B cell (primary cell): Measurements from ENCODE around the gene PPP1R3C. TPM values are rescaled to one million over a fixed set of nuclear protein-coding genes. Genes with fewer than 3 reads are reported as not detected.

Source experiments
- ATAC-seq: fragments of 200-7000 bp; cut with Tn5 transposase; one replicate; pipeline ENCODE4 v1.10.0; 2021; ENCODE audit warnings: low read depth, mild to moderate bottlenecking, moderate number of reproducible peaks, moderate library complexity
- CTCF ChIA-PET: fragments of 350-600 bp; sonication (Branson Sonifier 250); formaldehyde crosslinking; loops from one replicate; lab custom pipeline; 2021; ENCODE audit warnings: antibody characterized with exemption, inconsistent platforms; lab: Charles Lee
- POLR2A ChIA-PET: fragments of 350-600 bp; sonication (Branson Sonifier 250); formaldehyde crosslinking; loops from one replicate; lab custom pipeline; 2021; ENCODE audit warnings: antibody characterized with exemption; lab: Charles Lee
- DNase-seq: peaks from one replicate; pipeline ENCODE4 v3.0.0; 2013
- H2AFZ ChIP-seq: 2 replicates; pipeline ENCODE4 v1.6.1; 2012; ENCODE audit warnings: mild to moderate bottlenecking, low read depth, low read length; ENCODE audit not compliant: insufficient read depth, poor library complexity, severe bottlenecking
- H3K27ac ChIP-seq, 2 donors: 1 replicate in 1 of 2; 2 replicates in 1 of 2; pipeline ENCODE4 v1.5.1; 2012 to 2013; ENCODE audit warnings: low read length in 2 of 2, mild to moderate bottlenecking in 2 of 2, moderate library complexity in 1 of 2
- H3K27me3 ChIP-seq, 4 experiments: fragments of 200-600 bp in 1 of 4; sonication (generic) in 1 of 4; replicated peaks in 1 of 4; 1 replicate in 2 of 4; 2 replicates in 2 of 4; pipeline versions ENCODE4 v1.6.1 to v1.7.0; 2013 to 2016; ENCODE audit warnings: low read length in 3 of 4, mild to moderate bottlenecking in 2 of 4, mixed read lengths in 1 of 4, moderate library complexity in 1 of 4; ENCODE audit not compliant: insufficient read depth in 4 of 4, control insufficient read depth in 3 of 4; ENCODE audit errors: control extremely low read depth in 1 of 4
- H3K36me3 ChIP-seq, 2 experiments: replicated peaks in 1 of 2; 1 replicate in 1 of 2; 2 replicates in 1 of 2; pipeline versions ENCODE4 v1.6.1 to v1.7.1; 2013; ENCODE audit warnings: low read length in 1 of 2; ENCODE audit not compliant: insufficient read depth in 2 of 2, control insufficient read depth in 1 of 2; ENCODE audit errors: control extremely low read depth in 1 of 2, extremely low read depth in 1 of 2
- H3K4me1 ChIP-seq, 2 donors: fragments of 200-600 bp in 1 of 2; sonication (generic) in 1 of 2; 1 replicate in 1 of 2; 2 replicates in 1 of 2; pipeline versions ENCODE4 v1.5.1 to v1.6.1; 2013 to 2017; ENCODE audit warnings: low read length in 2 of 2; ENCODE audit not compliant: control insufficient read depth in 2 of 2, insufficient read depth in 2 of 2
- H3K4me2 ChIP-seq: replicated peaks from 2 replicates; pipeline ENCODE3; 2012; ENCODE audit warnings: mild to moderate bottlenecking, low read depth, low read length; ENCODE audit not compliant: poor library complexity, severe bottlenecking
- H3K4me3 ChIP-seq, 5 experiments: fragments of 200-600 bp in 1 of 5; sonication (generic) in 1 of 5; 1 replicate in 3 of 5; 2 replicates in 2 of 5; pipeline versions ENCODE4 v1.5.1 to v1.7.0; 2011 to 2016; ENCODE audit warnings: low read length in 4 of 5, mild to moderate bottlenecking in 4 of 5, low read depth in 2 of 5, control low read depth in 1 of 5, moderate library complexity in 1 of 5; ENCODE audit not compliant: insufficient read depth in 1 of 5; ENCODE audit errors: control extremely low read depth in 1 of 5, extremely low read depth in 1 of 5
- H3K79me2 ChIP-seq: fragments of 200-600 bp; sonication (generic); one replicate; pipeline ENCODE4 v1.6.0; 2016; ENCODE audit warnings: low read length; ENCODE audit not compliant: control insufficient read depth, insufficient read depth
- H3K9ac ChIP-seq: fragments of 200-600 bp; sonication (generic); 2 replicates; pipeline ENCODE4 v1.6.1; 2017; ENCODE audit warnings: mild to moderate bottlenecking, low read length, moderate library complexity
- H3K9me3 ChIP-seq, 3 donors: one replicate each; pipeline versions ENCODE4 v1.6.1 to v1.7.1; 2013; ENCODE audit warnings: low read length in 2 of 3; ENCODE audit not compliant: control insufficient read depth in 2 of 3, insufficient read depth in 1 of 3; ENCODE audit errors: control extremely low read depth in 1 of 3
- H4K20me1 ChIP-seq: 2 replicates; pipeline ENCODE4 v1.6.0; 2012; ENCODE audit warnings: mild to moderate bottlenecking, low read length; ENCODE audit not compliant: insufficient read depth, control insufficient read depth, poor library complexity, severe bottlenecking
- H3K27ac Mint-ChIP-seq: one replicate; pipeline ENCODE4 v1.8.0; 2021; ENCODE audit warnings: mixed read lengths
- H3K27me3 Mint-ChIP-seq: one replicate; pipeline ENCODE4 v1.8.0; 2021; ENCODE audit warnings: mixed read lengths
- H3K4me1 Mint-ChIP-seq: one replicate; pipeline ENCODE4 v1.8.0; 2021; ENCODE audit warnings: mixed read lengths
- H3K4me3 Mint-ChIP-seq: one replicate; pipeline ENCODE4 v1.8.0; 2021; ENCODE audit warnings: mixed read lengths
- H3K9me3 Mint-ChIP-seq: one replicate; pipeline ENCODE4 v1.8.0; 2022; ENCODE audit warnings: mixed read lengths; ENCODE audit not compliant: insufficient read depth
- EZH2 ChIP-seq: IDR thresholded peaks from 2 replicates; pipeline ENCODE4 v1.6.1; 2012; ENCODE audit warnings: borderline replicate concordance, low read depth, mild to moderate bottlenecking, moderate library complexity, low read length; ENCODE audit not compliant: insufficient read depth, poor library complexity, severe bottlenecking
- WGBS: methylation state at CpG from one replicate; pipeline ENCODE4 v1.1.5; 2013; ENCODE audit warnings: missing lambda C conversion rate; ENCODE audit not compliant: insufficient coverage; 5-methylcytosine and 5-hydroxymethylcytosine counted together
- intact Hi-C: fragments of 100-400 bp; cut with micrococcal nuclease; formaldehyde crosslinking; loops from one replicate; pipeline ENCODE4 v1.10.0; 2022
- polyA plus RNA-seq: library from polyadenylated mRNA; depleted of rRNA; stranded (reverse); fragments of >200 nt; gene quantifications from 2 replicates; pipeline ENCODE4 v1.2.3, GENCODE V29; 2012
- total RNA-seq, 2 donors: library from RNA; stranded (reverse); fragments of 120-200 nt in 1 of 2; gene quantifications; 1 replicate in 1 of 2; 2 replicates in 1 of 2; pipeline versions ENCODE4 v1.2.3 to v1.2.4, GENCODE V29; 2013 to 2022
- TF ChIP-seq, protein P1 (sequence below): fragments of 200-600 bp; IDR thresholded peaks from one replicate; pipeline ENCODE4 v1.8.0; 2022; ENCODE audit warnings: antibody characterized with exemption, mild to moderate bottlenecking

PPP1R3C gene
- total and polyA plus RNA-seq, 2 donors (not counting 1 experiment from before 2014, with no cell fraction given): not detected

DNA sequence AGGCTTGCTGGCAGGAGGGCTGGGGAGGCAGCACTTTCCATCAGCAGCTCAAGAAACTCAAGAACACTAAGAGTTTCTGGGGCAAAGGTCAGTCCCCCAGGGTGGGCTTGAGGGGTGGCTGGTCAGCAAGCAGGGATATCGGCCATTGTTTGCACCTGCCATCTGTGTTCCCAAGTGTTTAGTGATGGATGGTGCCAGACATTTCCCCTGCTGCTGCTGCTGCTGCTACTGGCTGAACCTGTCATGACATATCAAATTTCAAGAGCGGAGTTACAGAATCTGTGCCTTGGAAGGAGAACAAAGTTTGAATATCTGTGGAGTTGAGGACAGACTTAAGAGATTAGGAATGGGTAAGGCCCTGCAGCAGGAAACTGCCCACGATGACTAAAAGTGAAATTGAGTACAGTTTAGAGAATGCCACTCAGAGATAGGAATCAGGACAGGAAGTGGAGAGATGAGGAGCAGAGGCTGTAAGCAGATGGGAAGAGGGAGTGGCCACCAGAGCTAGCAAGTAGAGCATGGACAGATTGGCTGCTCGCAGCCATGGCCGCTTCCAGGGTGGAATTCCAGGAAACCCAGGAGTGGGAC is 39.2 kb upstream of the PPP1R3C start:
- ChIA-PET CTCF (no interaction called here), POLR2A (no interaction called here)
- H4K20me1 ChIP-seq: no peaks in the 10 kb centered on the region
- no peak for TF ChIP-seq EZH2
- H3K79me2 ChIP-seq: no peaks in the 10 kb centered on the region
- H3K4me1 ChIP-seq: no peaks in the 10 kb centered on the region
- H3K27me3 ChIP-seq: peaks cover 0 to 4% (median 0%) of the 10 kb centered on the region in 4 experiments
- no peak overlapping the region for H3K4me2 ChIP-seq
- H3K4me3 Mint-ChIP-seq: no peak overlapping the region
- ATAC-seq (no peak), DNase-seq (no peak)
- no peak overlapping the region for H2AFZ ChIP-seq
- intact Hi-C loops: no loop called here
- H3K36me3 ChIP-seq: no peaks in the 10 kb centered on the region
- 39% methylated on average over 4 of the region's 5 CpGs for WGBS
- H3K9me3 Mint-ChIP-seq: no peaks in the 10 kb centered on the region
- no peak overlapping the region for H3K27ac ChIP-seq
- H3K27me3 Mint-ChIP-seq: peaks cover 40% of the 10 kb centered on the region
- H3K9me3 ChIP-seq: no peaks in the 10 kb centered on the region
- H3K4me3 ChIP-seq: no peak overlapping the region
- no peaks in the 10 kb centered on the region for H3K4me1 Mint-ChIP-seq
- H3K27ac Mint-ChIP-seq: no peak overlapping the region
- no peak overlapping the region for H3K9ac ChIP-seq

DNA sequence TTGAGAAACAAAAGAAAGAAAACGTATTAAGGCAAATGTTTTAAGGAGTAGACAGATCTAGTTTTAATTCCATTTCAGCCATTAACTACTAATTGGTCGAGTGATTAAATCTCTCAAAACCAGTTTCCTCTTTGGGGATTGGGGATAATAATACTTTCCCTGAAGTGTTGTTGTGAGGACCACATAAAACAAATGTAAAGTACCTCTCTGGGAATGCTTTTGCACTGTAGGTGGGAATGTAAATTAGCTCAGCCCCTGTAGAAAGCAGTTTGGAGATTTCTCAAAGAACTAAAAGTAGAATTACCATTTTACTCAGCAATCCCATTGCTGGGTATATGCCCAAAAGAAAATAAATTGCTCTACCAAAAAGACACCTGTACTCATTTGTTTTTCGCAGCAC is 36.0 kb upstream of the PPP1R3C start:
- H3K4me1 ChIP-seq: no peaks in the 10 kb centered on the region
- Mint-ChIP-seq H3K9me3 (no peaks in the 10 kb centered on the region), H3K27ac (no peak overlapping the region), H3K4me1 (no peaks in the 10 kb centered on the region), H3K27me3 (peaks cover 47% of the 10 kb centered on the region), H3K4me3 (no peak overlapping the region)
- ATAC-seq (no peak), DNase-seq (no peak)
- WGBS: no CpG with 5 or more reads among the region's 3 CpGs
- H3K36me3 ChIP-seq: no peaks in the 10 kb centered on the region
- H3K27ac ChIP-seq: no peak overlapping the region
- no peaks in the 10 kb centered on the region for H3K79me2 ChIP-seq
- H3K9ac ChIP-seq: no peak overlapping the region
- no peak overlapping the region for H3K4me2 ChIP-seq
- intact Hi-C loops: no loop called here
- peaks cover 0 to 1% (median 0%) of the 10 kb centered on the region in 3 donors for H3K9me3 ChIP-seq
- no peaks in the 10 kb centered on the region for H4K20me1 ChIP-seq
- no peak for TF ChIP-seq EZH2
- TF ChIP-seq, protein P1, sequence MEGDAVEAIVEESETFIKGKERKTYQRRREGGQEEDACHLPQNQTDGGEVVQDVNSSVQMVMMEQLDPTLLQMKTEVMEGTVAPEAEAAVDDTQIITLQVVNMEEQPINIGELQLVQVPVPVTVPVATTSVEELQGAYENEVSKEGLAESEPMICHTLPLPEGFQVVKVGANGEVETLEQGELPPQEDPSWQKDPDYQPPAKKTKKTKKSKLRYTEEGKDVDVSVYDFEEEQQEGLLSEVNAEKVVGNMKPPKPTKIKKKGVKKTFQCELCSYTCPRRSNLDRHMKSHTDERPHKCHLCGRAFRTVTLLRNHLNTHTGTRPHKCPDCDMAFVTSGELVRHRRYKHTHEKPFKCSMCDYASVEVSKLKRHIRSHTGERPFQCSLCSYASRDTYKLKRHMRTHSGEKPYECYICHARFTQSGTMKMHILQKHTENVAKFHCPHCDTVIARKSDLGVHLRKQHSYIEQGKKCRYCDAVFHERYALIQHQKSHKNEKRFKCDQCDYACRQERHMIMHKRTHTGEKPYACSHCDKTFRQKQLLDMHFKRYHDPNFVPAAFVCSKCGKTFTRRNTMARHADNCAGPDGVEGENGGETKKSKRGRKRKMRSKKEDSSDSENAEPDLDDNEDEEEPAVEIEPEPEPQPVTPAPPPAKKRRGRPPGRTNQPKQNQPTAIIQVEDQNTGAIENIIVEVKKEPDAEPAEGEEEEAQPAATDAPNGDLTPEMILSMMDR: no peak
- H3K27me3 ChIP-seq: no peaks in the 10 kb centered on the region
- ChIA-PET CTCF (no interaction called here), POLR2A (no interaction called here)
- no peak overlapping the region for H2AFZ ChIP-seq
- no peak overlapping the region for H3K4me3 ChIP-seq
